Measurements from ENCODE around the gene UCN2. TPM values are rescaled to one million over a fixed set of nuclear protein-coding genes. Genes with fewer than 3 reads are reported as not detected.

The UCN2 gene
- total RNA-seq, 2 experiments from 2014 or later: 0.16 TPM; not detected in 1

Small RNA genes within 50 kb of the gene (microRNA-seq; reads per million reads assigned to microRNA genes)
- gene MIR6823 (ENCODE audit: borderline replicate concordance): not detected
- not detected for gene MIR711 (ENCODE audit: borderline replicate concordance)

Small RNA genes within 50 kb of the gene (small RNA-seq; reads per million reads assigned to genes)
- gene MIR6823: not detected

Other genes starting within 250 kb of the UCN2 start
- gene SPINK8, start 230.1 kb downstream of the UCN2 start, total RNA-seq (2014; rRNA removed; shearing (Covaris generic)): not detected in 2 replicates
- gene SPINK8, start 230.1 kb downstream of the UCN2 start, total RNA-seq (2022): not detected in 2 replicates
- 0.28 and 0.50 TPM in 2 replicates for gene FBXW12, start 191.6 kb downstream of the UCN2 start, total RNA-seq (2014; rRNA removed; shearing (Covaris generic))
- gene FBXW12, start 191.6 kb downstream of the UCN2 start, total RNA-seq (2022): 0.37 and 0.44 TPM in 2 replicates
- 4.4 and 14.9 TPM in 2 replicates for gene PLXNB1, start 133.7 kb downstream of the UCN2 start, total RNA-seq (2014; rRNA removed; shearing (Covaris generic))
- 6.4 and 7.7 TPM in 2 replicates for gene PLXNB1, start 133.7 kb downstream of the UCN2 start, total RNA-seq (2022)
- gene CCDC51, start 123.7 kb downstream of the UCN2 start, total RNA-seq (2014; rRNA removed; shearing (Covaris generic)): 22.0 and 23.0 TPM in 2 replicates
- 21.2 and 24.9 TPM in 2 replicates for gene CCDC51, start 123.7 kb downstream of the UCN2 start, total RNA-seq (2022)
- 313 and 486 TPM in 2 replicates for gene TMA7, start 123.5 kb downstream of the UCN2 start, total RNA-seq (2014; rRNA removed; shearing (Covaris generic))
- 226 and 250 TPM in 2 replicates for gene TMA7, start 123.5 kb downstream of the UCN2 start, total RNA-seq (2022)
- gene ATRIP, start 117.0 kb downstream of the UCN2 start, total RNA-seq (2014; rRNA removed; shearing (Covaris generic)): 16.3 and 16.8 TPM in 2 replicates
- gene ATRIP, start 117.0 kb downstream of the UCN2 start, total RNA-seq (2022): 20.3 and 24.5 TPM in 2 replicates
- 80.5 and 102 TPM in 2 replicates for gene SHISA5, start 59.6 kb downstream of the UCN2 start, total RNA-seq (2014; rRNA removed; shearing (Covaris generic))
- 97.1 and 97.3 TPM in 2 replicates for gene SHISA5, start 59.6 kb downstream of the UCN2 start, total RNA-seq (2022)
- 3.8 and 5.0 TPM in 2 replicates for gene PFKFB4, start 7.0 kb downstream of the UCN2 start, total RNA-seq (2014; rRNA removed; shearing (Covaris generic))
- 10.8 and 29.0 TPM in 2 replicates for gene PFKFB4, start 7.0 kb downstream of the UCN2 start, total RNA-seq (2022)
- gene COL7A1, start 31.5 kb upstream of the UCN2 start, total RNA-seq (2014; rRNA removed; shearing (Covaris generic)): 4.1 and 7.9 TPM in 2 replicates
- 7.0 and 10.8 TPM in 2 replicates for gene COL7A1, start 31.5 kb upstream of the UCN2 start, total RNA-seq (2022)
- 125 and 168 TPM in 2 replicates for gene UQCRC1, start 45.9 kb upstream of the UCN2 start, total RNA-seq (2014; rRNA removed; shearing (Covaris generic))
- 159 and 194 TPM in 2 replicates for gene UQCRC1, start 45.9 kb upstream of the UCN2 start, total RNA-seq (2022)
- gene TMEM89, start 58.0 kb upstream of the UCN2 start, total RNA-seq (2014; rRNA removed; shearing (Covaris generic)): not detected in 2 replicates
- gene TMEM89, start 58.0 kb upstream of the UCN2 start, total RNA-seq (2022): 1.6 TPM in 1 of 2 replicates, not detected in the other
- 28.4 and 42.1 TPM in 2 replicates for gene SLC26A6, start 71.7 kb upstream of the UCN2 start, total RNA-seq (2014; rRNA removed; shearing (Covaris generic))
- 37.2 and 47.3 TPM in 2 replicates for gene SLC26A6, start 71.7 kb upstream of the UCN2 start, total RNA-seq (2022)
- gene CELSR3, start 99.1 kb upstream of the UCN2 start, total RNA-seq (2014; rRNA removed; shearing (Covaris generic)): 2.3 and 3.0 TPM in 2 replicates
- gene CELSR3, start 99.1 kb upstream of the UCN2 start, total RNA-seq (2022): 8.4 and 9.1 TPM in 2 replicates
- 34.8 and 42.1 TPM in 2 replicates for gene NCKIPSD, start 122.1 kb upstream of the UCN2 start, total RNA-seq (2014; rRNA removed; shearing (Covaris generic))
- 33.9 and 39.9 TPM in 2 replicates for gene NCKIPSD, start 122.1 kb upstream of the UCN2 start, total RNA-seq (2022)
- 63.4 and 77.0 TPM in 2 replicates for gene IP6K2, start 153.4 kb upstream of the UCN2 start, total RNA-seq (2014; rRNA removed; shearing (Covaris generic))
- 92.7 and 96.9 TPM in 2 replicates for gene IP6K2, start 153.4 kb upstream of the UCN2 start, total RNA-seq (2022)

Measured in OCI-LY7 (cell line).